ENCODE results near the gene ITGA6.

The ITGA6 gene

DNA sequence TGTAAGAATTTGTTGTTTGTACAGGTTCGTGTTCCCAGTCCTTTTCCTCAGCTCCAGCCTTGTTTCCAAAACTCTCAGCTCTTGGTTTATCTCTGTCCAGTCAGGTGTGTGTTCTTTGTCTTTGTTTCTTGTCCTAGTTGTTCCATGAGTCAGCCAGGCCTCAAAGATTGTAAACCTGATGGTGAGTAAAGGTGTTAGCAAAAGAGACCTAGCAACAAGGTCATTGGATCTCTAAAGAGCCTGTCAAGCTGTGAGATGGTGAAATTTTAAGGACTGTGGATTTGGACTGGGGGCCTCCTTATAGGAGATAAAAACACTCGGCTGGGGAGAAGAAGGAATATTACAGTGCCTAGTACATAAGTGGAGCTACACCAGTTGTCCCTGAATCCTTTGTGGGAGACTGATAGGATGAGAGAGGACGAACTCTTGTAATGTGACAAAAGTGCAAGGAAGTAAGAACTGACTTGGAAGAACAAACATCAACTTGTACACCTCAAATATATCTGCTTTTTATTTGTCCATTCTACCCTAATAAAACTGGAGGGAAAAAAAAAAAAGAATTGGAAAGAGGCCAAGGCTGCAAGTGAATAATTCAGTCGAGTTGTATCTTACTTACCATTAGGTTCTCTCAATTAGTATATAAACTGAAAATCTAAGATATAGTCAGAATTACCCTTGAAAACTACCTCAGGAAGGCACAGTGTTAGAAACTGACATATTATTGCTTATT, 37.2 kb downstream of the ITGA6 start:
- no peak for FAIRE-seq
- DNase-seq (ENCODE audit: insufficient read length, low spot score): no peak
- TF ChIP-seq, protein P1, sequence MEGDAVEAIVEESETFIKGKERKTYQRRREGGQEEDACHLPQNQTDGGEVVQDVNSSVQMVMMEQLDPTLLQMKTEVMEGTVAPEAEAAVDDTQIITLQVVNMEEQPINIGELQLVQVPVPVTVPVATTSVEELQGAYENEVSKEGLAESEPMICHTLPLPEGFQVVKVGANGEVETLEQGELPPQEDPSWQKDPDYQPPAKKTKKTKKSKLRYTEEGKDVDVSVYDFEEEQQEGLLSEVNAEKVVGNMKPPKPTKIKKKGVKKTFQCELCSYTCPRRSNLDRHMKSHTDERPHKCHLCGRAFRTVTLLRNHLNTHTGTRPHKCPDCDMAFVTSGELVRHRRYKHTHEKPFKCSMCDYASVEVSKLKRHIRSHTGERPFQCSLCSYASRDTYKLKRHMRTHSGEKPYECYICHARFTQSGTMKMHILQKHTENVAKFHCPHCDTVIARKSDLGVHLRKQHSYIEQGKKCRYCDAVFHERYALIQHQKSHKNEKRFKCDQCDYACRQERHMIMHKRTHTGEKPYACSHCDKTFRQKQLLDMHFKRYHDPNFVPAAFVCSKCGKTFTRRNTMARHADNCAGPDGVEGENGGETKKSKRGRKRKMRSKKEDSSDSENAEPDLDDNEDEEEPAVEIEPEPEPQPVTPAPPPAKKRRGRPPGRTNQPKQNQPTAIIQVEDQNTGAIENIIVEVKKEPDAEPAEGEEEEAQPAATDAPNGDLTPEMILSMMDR (IDR thresholded peaks at IDR 0.05; ENCODE audit: insufficient read depth, missing control alignments): no peak

DNA sequence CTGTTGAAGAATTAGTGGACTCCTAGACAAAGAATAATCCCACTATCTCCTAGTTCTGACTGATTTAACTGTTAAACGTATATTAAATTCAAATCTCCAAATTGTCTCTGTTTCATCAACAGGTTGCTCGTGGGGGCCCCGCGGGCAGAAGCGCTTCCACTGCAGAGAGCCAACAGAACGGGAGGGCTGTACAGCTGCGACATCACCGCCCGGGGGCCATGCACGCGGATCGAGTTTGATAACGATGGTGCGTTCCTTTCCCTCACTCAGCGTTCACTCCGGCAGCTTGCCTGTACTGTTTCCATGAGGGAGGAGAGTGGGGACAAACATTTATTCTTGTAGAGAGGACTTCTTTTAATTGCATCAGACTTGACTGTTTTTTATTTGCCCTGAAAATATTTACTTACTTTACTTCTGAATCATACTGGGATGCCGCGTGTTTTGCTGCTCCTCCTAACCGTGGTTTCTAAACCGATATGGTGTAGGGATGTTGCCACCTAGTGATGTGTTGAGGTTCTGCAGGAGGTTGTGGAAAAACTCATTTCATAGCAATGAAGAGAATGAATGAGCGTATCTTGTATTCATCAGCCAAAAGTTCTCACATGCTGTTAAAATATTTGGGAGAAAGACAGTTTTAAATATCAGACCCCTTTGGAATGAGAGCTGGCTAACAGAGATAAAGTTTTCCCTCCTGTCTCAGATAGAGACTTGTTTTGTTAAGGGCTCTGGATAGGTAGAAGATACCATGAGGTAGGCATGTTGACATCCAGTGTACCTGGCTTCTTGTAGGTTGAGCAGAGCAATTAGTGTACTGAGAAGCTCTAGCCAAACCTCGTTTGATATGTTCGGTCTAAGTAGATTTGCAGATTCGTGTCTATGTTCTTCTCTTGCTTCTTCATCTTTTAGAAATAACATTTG, 38.3 kb downstream of the ITGA6 start:
- TF ChIP-seq, protein P1 (IDR thresholded peaks at IDR 0.05; ENCODE audit: insufficient read depth, missing control alignments): peak; percentile 90
- FAIRE-seq: peak; percentile 64
- DNase-seq (ENCODE audit: insufficient read length, low spot score): no peak

DNA sequence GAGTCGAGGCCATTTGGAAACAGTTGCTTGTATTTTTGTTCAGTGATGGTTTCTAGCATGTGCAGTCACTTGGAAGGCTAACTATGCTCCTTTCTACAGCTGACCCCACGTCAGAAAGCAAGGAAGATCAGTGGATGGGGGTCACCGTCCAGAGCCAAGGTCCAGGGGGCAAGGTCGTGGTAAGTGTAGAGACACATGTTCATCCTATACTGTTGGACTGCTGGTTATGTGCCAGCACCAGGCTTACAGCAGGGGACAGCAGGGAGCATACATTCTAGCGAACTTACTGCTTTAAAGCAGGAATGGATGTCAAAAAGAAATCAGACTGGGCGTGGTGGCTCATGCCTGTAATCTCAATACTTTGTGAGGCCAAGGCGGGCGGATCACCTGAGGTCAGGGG, 40.0 kb downstream of the ITGA6 start:
- no peak for FAIRE-seq
- no peak for DNase-seq (ENCODE audit: insufficient read length, low spot score)
- TF ChIP-seq, protein P1 (IDR thresholded peaks at IDR 0.05; ENCODE audit: insufficient read depth, missing control alignments): peak; percentile 7

DNA sequence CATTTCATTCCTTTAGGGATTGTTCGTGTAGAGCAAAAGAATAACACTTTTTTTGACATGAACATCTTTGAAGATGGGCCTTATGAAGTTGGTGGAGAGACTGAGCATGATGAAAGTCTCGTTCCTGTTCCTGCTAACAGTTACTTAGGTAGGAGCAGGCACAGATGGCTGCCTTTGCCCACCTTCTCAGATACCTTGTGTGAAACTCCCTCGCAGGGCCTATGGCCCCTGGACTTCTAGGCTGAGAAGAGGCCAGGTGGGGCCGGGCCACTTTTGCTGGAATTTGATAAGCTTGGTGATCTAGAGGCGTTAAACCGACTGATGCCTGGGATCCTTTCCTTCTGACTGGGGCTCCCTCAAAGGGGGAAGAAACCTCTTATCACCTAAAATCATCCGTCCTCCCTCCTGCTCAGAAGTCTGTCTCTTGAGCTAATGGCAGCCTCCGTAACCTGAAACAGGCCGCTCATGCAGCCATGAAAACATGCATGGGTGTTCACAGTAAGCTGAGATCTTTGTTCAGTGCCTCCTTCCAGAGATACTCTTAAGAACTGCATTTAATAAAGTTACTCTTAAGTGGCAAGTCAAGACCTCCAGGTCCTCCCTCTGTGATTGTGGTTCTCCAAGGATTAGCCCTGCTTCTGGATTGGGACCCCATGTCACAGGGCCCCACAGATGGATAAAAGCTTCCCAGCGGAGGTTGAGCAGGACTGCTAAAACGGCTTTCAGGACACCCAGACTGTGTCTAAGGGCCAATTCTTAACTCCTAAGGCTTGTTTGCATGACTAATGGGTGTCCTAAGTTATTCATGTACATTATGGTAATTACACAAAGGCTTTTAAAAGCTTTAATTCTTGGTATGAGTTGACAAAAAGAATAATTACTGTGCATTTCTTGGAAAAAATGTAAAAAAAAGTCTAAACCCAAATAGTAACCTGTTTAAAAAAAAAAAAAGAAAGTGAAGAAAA, 43.9 kb downstream of the ITGA6 start:
- DNase-seq (ENCODE audit: insufficient read length, low spot score) (no peak), FAIRE-seq (no peak)
- TF ChIP-seq, protein P1 (IDR thresholded peaks at IDR 0.05; ENCODE audit: insufficient read depth, missing control alignments): no peak

DNA sequence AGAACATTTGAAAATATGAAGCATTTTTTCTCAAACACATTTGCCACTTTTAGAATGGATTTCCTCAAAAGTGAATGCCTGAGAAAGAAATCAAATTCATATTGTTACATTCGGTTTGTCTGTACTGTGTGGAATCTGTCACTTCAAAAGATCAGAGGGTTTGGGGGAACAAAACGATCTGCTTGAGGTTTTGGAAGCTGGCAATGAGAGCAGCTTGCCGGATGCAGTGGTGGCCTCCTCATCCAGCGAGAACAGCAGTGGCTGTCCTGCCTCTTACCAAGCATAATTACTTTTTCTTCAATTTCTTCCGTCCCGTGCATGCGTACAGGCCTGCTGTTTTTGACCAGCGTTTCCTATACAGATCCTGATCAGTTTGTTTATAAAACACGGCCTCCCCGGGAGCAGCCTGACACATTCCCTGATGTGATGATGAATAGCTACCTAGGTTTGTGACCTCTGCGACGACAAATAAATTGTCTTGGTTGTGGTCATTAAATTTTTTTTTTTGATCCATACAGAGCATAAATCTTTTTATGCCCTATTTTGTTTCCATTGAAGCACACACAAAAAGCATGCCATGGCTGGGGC, 45.2 kb downstream of the ITGA6 start:
- TF ChIP-seq, protein P1 (IDR thresholded peaks at IDR 0.05; ENCODE audit: insufficient read depth, missing control alignments): no peak
- FAIRE-seq (no peak), DNase-seq (ENCODE audit: insufficient read length, low spot score) (no peak)

DNA sequence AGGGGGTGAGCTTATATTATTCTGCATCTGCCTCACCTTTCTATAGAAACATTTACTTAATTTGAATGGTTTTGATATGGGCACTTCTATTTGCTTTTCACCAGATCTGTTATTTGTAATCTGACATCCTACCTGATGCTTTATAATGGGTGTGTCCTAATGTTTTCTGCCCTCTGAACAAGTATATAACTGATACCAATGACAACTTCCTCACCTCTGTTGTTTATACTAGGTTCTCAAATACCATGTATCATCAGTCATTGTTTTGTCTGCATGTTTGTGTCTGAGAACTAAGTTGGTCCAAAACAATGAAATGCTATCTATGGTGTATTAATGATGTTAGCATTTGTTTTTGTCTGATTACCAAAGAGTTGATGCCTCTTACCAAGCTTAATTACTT, 45.8 kb downstream of the ITGA6 start:
- no peak for DNase-seq (ENCODE audit: insufficient read length, low spot score)
- no peak for FAIRE-seq
- TF ChIP-seq, protein P1 (IDR thresholded peaks at IDR 0.05; ENCODE audit: insufficient read depth, missing control alignments): no peak
